ENCODE results near the gene CALY. TPM values are rescaled to one million over a fixed set of nuclear protein-coding genes. Genes with fewer than 3 reads are reported as not detected.

CALY gene
- total RNA-seq, 1 donor from 2014 or later: not detected

DNA sequence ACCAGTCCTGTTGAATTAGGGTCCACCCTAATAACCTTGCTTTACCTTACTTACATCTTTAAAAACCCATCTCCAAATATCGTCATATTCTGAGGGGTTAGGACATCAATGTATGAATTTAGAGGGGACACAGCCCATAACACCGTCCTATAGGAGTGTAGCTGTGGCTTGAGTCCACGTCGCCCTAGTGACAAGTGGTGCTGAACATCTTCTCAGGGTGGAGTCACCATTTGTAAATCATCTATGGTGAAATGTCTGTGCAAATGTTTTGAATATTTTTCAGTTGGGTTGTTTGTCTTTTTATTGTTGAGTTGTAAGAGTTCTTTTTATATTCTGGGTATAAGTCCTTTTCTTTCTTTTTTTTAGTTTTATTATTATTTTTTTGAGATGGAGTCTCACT, 5.3 kb upstream of the CALY start:
- Mint-ChIP-seq H3K9me3 (ENCODE audit: unreplicated experiment) (no peaks in the 10 kb centered on the region), H3K4me3 (ENCODE audit: unreplicated experiment) (no peak overlapping the region), H3K36me3 (ENCODE audit: low read depth, unreplicated experiment) (no peaks in the 10 kb centered on the region), H3K27ac (ENCODE audit: unreplicated experiment) (no peak overlapping the region), H3K27me3 (ENCODE audit: unreplicated experiment) (peaks cover 4% of the 10 kb centered on the region), H3K4me1 (ENCODE audit: unreplicated experiment) (no peaks in the 10 kb centered on the region)
- DNase-seq (ENCODE audit: low spot score): no peak
- TF ChIP-seq, protein P1, sequence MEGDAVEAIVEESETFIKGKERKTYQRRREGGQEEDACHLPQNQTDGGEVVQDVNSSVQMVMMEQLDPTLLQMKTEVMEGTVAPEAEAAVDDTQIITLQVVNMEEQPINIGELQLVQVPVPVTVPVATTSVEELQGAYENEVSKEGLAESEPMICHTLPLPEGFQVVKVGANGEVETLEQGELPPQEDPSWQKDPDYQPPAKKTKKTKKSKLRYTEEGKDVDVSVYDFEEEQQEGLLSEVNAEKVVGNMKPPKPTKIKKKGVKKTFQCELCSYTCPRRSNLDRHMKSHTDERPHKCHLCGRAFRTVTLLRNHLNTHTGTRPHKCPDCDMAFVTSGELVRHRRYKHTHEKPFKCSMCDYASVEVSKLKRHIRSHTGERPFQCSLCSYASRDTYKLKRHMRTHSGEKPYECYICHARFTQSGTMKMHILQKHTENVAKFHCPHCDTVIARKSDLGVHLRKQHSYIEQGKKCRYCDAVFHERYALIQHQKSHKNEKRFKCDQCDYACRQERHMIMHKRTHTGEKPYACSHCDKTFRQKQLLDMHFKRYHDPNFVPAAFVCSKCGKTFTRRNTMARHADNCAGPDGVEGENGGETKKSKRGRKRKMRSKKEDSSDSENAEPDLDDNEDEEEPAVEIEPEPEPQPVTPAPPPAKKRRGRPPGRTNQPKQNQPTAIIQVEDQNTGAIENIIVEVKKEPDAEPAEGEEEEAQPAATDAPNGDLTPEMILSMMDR (IDR thresholded peaks at IDR 0.05; ENCODE audit: unreplicated experiment): no peak

DNA sequence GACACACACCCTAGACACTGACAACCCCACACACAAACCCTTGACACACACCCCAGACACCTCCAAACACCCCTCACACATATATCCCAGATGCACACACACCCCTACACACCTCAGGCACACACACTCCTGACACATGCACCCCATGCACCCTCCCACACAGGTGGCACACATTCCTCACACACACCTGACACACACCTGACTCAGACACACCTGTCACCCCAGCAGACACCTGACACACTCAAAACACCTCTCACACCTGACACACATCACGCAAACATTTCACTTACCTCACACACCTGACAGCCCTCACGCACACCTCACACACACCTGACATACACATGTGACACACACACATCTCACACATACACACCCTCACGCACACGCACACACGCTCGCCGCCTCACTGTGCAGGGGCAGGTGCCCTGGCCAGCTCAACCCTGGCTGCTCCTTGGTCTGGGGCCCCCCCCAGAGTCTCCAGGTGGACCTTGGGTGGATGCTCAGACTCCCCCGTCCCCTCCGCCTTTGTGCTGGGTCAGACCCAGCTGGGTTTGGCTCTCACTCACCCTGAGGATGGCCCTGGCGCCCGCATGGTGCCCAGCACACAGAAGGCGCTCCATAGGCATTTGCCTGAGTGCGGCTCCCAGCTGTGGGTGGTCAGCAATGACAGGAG, 3.1 kb upstream of the CALY start:
- TF ChIP-seq, protein P1 (IDR thresholded peaks at IDR 0.05; ENCODE audit: unreplicated experiment): no peak
- DNase-seq (ENCODE audit: low spot score): no peak
- H3K4me1 Mint-ChIP-seq (ENCODE audit: unreplicated experiment): no peaks in the 10 kb centered on the region

DNA sequence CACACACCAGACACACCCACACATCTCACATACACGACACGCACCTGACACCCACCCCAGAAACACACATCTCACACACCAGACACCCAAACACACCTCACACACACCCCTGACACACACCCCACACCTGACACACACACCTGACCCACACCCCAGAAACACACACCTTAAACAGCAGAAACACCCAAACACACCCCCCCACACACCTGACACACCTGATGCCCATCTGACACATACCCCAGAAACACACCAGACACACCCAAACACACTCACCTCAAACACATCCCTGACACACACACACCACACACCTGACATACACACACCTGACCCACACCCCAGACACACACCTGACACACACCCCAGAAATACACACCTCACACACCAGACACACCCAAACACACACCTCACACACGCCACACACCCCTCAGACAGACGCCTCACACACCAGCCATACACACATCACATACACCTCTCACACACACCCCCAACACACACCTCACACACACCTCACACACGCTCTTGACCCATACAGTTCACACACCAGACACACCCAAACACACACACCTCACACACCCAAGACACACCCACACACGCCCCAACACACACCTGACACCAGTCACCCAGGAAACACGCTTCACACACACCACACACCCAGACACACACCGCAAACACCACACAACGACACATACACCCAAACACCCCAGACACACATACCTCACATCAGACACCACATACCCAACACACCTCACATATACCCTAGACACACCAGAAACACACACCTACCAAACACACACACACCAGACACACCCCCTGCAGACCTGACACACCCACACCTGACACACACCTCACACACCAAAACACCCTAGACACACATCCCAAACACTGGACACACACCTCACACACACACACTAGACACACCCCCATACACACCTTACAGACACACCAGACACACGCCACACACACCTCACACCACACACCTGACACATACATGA, 1.7 kb upstream of the CALY start:
- no peaks in the 10 kb centered on the region for H3K9me3 Mint-ChIP-seq (ENCODE audit: unreplicated experiment)
- H3K27me3 Mint-ChIP-seq (ENCODE audit: unreplicated experiment): peaks cover 13% of the 10 kb centered on the region
- H3K36me3 Mint-ChIP-seq (ENCODE audit: low read depth, unreplicated experiment): no peaks in the 10 kb centered on the region
- H3K27ac Mint-ChIP-seq (ENCODE audit: unreplicated experiment): no peak overlapping the region
- no peaks in the 10 kb centered on the region for H3K4me1 Mint-ChIP-seq (ENCODE audit: unreplicated experiment)
- H3K4me3 Mint-ChIP-seq (ENCODE audit: unreplicated experiment): no peak overlapping the region
- TF ChIP-seq, protein P1 (IDR thresholded peaks at IDR 0.05; ENCODE audit: unreplicated experiment): no peak
- DNase-seq (ENCODE audit: low spot score): no peak

More for the DNA sequence above, 3.1 kb upstream of the CALY start:
- Mint-ChIP-seq H3K9me3 (ENCODE audit: unreplicated experiment) (no peaks in the 10 kb centered on the region), H3K27ac (ENCODE audit: unreplicated experiment) (no peak overlapping the region), H3K4me3 (ENCODE audit: unreplicated experiment) (no peak overlapping the region), H3K27me3 (ENCODE audit: unreplicated experiment) (peaks cover 8% of the 10 kb centered on the region), H3K36me3 (ENCODE audit: low read depth, unreplicated experiment) (no peaks in the 10 kb centered on the region)

DNA sequence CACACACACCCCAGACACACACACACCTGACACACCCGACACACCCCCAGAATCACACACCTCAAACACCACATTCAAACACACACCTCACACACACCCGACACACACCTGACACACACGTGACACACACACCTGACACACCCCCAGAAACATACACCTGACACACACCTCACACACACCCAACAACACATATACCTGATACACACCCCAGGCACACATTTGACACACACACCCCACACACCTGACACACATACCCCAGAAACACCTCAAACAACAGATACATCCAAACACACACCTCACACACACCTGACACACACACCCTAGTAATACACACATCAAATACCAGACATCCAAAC, 652 bp upstream of the CALY start:
- H3K27ac Mint-ChIP-seq (ENCODE audit: unreplicated experiment): no peak overlapping the region
- H3K9me3 Mint-ChIP-seq (ENCODE audit: unreplicated experiment): no peaks in the 10 kb centered on the region
- H3K36me3 Mint-ChIP-seq (ENCODE audit: low read depth, unreplicated experiment): no peaks in the 10 kb centered on the region
- peaks cover 12% of the 10 kb centered on the region for H3K27me3 Mint-ChIP-seq (ENCODE audit: unreplicated experiment)
- DNase-seq (ENCODE audit: low spot score): no peak
- no peak overlapping the region for H3K4me3 Mint-ChIP-seq (ENCODE audit: unreplicated experiment)
- TF ChIP-seq, protein P1 (IDR thresholded peaks at IDR 0.05; ENCODE audit: unreplicated experiment): no peak
- no peaks in the 10 kb centered on the region for H3K4me1 Mint-ChIP-seq (ENCODE audit: unreplicated experiment)

Data from endothelial cell (in vitro differentiated cells).